ENCODE results near the gene BRME1.
A peak's percentile ranks its signal among the peaks of the same experiment; 100 is the strongest.

The BRME1 gene

DNA sequence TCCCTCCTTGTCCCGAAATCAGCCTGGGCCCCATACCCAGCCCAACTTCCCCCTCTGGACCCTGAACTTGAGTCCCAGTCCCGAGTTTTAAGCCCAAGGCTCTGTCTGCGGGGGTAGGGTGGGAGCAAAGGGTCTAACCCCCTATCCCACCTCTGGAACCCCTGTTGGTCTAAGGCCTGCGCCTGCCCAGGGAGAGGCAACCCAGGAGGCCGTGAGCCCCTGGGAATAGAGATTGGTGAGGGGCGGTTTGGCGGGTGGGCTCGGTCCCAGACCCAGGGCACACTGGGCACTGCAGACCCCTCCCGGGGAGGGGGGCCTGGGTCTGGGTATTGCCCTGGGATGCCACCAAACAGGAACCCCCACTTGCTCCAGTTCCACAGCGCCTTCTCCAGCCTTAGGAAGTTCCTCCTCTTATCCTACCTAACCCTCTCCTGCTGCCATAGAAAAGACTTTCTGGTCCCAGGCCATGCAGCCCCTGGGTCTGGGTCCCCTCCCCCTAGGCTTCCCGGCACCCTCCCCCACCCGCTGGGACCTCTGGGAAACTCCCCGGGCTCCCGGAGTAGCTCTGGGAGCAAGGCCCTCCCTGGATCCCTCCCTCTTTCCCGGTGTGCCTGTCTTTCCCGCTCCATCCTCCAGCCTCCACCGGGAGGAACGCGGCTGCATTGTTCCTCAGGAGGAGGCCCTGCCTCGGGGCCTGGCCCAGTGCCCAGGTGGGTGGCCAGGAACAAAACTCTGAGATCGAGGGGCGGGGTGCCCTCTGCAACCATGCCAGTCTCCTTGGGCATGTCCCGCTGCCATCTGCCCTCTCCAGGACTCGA, 62.6 kb downstream of the BRME1 start:
- DNase-seq (ENCODE audit: low read depth) = no peak
- in situ Hi-C loops (cut with HindIII; ENCODE audit: low sequenced_read_pairs) = no loop called here
- TF ChIP-seq, protein P1, sequence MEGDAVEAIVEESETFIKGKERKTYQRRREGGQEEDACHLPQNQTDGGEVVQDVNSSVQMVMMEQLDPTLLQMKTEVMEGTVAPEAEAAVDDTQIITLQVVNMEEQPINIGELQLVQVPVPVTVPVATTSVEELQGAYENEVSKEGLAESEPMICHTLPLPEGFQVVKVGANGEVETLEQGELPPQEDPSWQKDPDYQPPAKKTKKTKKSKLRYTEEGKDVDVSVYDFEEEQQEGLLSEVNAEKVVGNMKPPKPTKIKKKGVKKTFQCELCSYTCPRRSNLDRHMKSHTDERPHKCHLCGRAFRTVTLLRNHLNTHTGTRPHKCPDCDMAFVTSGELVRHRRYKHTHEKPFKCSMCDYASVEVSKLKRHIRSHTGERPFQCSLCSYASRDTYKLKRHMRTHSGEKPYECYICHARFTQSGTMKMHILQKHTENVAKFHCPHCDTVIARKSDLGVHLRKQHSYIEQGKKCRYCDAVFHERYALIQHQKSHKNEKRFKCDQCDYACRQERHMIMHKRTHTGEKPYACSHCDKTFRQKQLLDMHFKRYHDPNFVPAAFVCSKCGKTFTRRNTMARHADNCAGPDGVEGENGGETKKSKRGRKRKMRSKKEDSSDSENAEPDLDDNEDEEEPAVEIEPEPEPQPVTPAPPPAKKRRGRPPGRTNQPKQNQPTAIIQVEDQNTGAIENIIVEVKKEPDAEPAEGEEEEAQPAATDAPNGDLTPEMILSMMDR (IDR thresholded peaks at IDR 0.05; ENCODE audit: low read depth, low read length, missing control alignments) = no peak
- H3K4me3 ChIP-seq (ENCODE audit: low read depth, low read length) = peak overlapping the region; percentile 75

DNA sequence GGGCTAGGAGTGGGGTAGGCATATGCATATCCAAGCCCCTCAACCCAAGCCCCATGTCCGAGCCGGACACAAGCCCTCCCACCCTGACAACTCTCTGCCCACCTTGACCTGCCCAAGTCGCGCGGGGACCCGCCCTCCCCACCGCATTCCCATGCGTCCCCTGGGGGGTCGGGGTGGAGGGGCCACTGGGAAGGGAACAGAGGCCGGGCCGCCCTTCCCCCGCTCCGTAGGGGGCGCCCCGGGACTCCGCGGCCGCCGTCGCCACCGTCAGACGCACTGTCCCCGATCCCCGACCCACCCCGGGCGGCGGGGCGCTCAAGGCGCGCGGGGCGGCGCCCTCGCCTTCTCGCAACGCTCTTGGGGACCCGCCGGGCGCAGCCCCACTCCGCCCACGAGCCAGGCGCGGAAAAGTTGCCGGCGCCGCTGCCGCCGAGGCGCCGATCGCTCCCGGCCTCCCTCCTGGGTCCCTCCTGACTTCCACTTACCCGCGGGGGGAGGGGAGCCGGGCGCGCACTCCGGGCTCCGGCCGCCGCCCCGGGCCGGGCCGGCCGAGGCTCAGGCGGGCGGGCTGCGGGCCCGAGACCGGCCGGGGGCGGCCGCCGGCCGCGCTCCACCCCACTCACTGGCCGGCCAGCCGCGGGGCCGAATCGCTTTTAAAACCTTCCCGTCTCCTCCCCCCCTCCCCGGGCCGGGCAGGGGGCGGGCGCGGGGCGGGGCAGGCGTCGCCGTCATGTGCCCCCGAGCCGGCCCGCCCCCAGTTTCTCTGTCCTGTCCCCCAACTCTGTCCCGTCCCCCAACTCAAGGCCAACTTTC, 63.4 kb downstream of the BRME1 start:
- in situ Hi-C loops (cut with HindIII; ENCODE audit: low sequenced_read_pairs) = no loop called here
- no peak for DNase-seq (ENCODE audit: low read depth)
- TF ChIP-seq, protein P1 (IDR thresholded peaks at IDR 0.05; ENCODE audit: low read depth, low read length, missing control alignments) = no peak
- peak overlapping the region; percentile 75 for H3K4me3 ChIP-seq (ENCODE audit: low read depth, low read length)

DNA sequence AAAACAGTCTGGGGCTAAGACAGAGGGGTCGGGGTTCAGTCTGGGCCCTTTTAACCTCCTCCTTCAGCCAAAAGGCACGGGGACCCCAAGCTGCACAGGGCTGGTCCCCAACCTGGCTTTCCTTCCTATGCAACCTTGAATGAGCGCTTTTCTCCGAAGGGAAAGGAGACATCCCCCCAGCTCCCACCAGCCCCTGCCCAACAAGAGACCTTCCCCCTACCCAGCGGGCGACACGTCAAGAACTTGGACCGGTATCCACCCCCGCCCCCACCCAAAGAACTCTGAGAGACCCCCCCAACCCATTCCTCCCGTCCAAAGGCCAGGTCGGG, 64.0 kb downstream of the BRME1 start:
- in situ Hi-C loops (cut with HindIII; ENCODE audit: low sequenced_read_pairs) = no loop called here
- peak overlapping the region; percentile 75 for H3K4me3 ChIP-seq (ENCODE audit: low read depth, low read length)
- DNase-seq (ENCODE audit: low read depth) = no peak
- TF ChIP-seq, protein P1 (IDR thresholded peaks at IDR 0.05; ENCODE audit: low read depth, low read length, missing control alignments) = no peak

DNA sequence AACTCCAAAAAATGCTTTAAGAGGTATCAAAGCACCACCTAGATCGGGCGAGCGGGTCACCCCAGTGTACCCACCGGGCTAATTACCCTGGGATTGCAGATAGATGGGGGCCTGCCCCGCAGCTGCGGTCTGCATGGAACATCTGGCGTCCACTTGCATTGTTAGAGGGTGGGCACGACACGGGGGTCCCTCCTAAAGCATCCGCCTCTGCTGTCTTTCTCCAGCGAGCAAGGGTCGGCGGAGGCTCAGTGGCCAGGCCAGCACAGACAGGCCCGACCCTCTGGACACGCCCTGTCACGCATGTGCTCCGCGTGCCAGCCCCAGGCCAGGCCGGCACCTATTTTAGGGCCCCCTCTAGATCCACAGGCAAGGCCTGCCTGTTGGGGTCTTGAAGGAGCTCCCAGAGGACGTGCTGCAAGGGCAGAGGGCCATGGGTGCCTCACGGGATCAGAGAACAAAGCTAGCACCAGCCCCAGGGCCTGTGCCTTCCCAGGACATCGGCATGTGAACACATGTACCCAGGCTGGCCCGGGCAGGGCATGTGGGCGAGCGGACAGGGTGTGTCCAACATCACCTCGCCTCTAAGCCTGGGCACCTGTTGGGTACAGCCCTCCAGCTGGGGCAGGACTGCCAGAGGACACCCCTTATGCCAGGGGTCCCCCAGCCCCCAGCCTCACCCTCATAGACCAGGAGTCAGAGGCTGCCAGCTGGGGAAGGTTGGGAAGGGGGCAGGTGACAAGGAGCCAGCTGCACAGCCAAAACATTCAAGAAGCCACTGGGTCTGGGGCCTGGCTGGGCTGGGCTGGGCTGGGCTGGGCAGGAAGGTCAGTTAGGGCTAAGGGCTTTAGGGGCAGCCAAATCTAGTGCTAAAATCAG, 64.6 kb downstream of the BRME1 start:
- TF ChIP-seq, protein P1 (IDR thresholded peaks at IDR 0.05; ENCODE audit: low read depth, low read length, missing control alignments) = no peak
- no peak for DNase-seq (ENCODE audit: low read depth)
- in situ Hi-C loops (cut with HindIII; ENCODE audit: low sequenced_read_pairs) = no loop called here
- H3K4me3 ChIP-seq (ENCODE audit: low read depth, low read length) = peak overlapping the region; percentile 75

DNA sequence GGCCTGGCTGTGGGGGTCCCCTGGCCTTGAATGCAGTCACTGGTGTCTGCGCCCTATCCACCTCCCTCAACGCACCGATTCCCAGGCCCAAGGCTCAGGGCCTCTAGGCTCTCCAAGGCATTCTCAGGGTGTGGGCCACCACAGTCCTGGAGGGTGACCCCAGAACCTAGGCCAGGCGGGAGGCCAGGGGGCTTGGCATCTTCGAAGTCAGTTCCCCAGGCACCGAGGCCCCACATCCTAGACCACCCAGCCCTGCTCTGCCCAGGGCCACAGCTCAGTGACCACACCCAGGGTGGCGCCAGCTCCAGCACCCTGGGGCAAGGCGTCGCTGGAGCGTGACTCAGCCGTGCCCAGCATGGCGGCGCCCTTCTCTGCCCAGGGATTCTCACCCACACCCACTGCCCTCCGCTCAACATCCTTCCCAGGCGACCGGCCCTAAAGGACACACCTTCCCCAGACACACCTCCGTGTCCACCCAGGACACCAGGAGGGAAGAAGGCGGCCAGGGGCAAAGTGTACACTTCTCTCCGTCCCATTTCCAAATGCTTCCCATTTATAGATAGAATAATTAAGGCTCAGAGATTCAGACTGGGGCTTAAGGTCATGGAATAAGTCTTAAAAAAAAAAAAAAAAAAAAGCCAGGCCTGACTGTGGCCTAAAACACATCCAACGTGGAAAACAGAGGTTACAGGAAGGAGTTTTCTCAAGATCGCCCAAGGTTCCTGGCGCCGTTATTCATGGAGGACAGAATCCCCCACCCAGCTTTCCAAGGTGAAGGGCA, 65.4 kb downstream of the BRME1 start:
- DNase-seq (ENCODE audit: low read depth) = no peak
- TF ChIP-seq, protein P1 (IDR thresholded peaks at IDR 0.05; ENCODE audit: low read depth, low read length, missing control alignments) = no peak
- H3K4me3 ChIP-seq (ENCODE audit: low read depth, low read length) = peak overlapping the region; percentile 75
- in situ Hi-C loops (cut with HindIII; ENCODE audit: low sequenced_read_pairs) = no loop called here
